PFSK-1 (cell line): ENCODE results near the gene CHAD.

Source experiments
- FOXP2 ChIP-seq: optimal IDR thresholded peaks from 2 replicates; pipeline ENCODE3; 2011; ENCODE audit warnings: borderline replicate concordance, control low read depth, inconsistent platforms; ENCODE audit not compliant: insufficient read depth; ENCODE audit errors: extremely low read length, extremely low read depth
- POLR2AphosphoS5 ChIP-seq: IDR thresholded peaks from 2 replicates; pipeline ENCODE4 v1.6.1; 2012; ENCODE audit warnings: low read depth, mild to moderate bottlenecking, control low read depth, low read length, moderate library complexity
- REST ChIP-seq, 2 experiments: IDR thresholded peaks; 2 replicates each; pipeline versions ENCODE4 v1.6.1 to v1.8.0; 2011 to 2012; ENCODE audit warnings: low read depth in 2 of 2, low read length in 2 of 2, control low read depth in 1 of 2, inconsistent platforms in 1 of 2, mild to moderate bottlenecking in 1 of 2, moderate library complexity in 1 of 2; ENCODE audit not compliant: insufficient read depth in 1 of 2
- SIN3A ChIP-seq: IDR thresholded peaks from 2 replicates; pipeline ENCODE4 v1.6.1; 2012; ENCODE audit warnings: mild to moderate bottlenecking, low read length, moderate library complexity, borderline replicate concordance; ENCODE audit not compliant: insufficient read depth
- TAF1 ChIP-seq: IDR thresholded peaks from 2 replicates; pipeline ENCODE4 v1.6.1; 2012; ENCODE audit warnings: low read length, control low read depth, borderline replicate concordance; ENCODE audit not compliant: insufficient read depth

The CHAD gene

GRCh38 chr17:50422738-50423137 is 45.9 kb downstream of the CHAD start:
- no peak for TF ChIP-seq FOXP2
- no peak for TF ChIP-seq REST (IDR thresholded peaks at IDR 0.05; ENCODE audit: insufficient read depth in 1 of 2, low read depth in 2 of 2, low read length in 2 of 2)
- no peak for TF ChIP-seq SIN3A
- TF ChIP-seq TAF1 = no peak
- TF ChIP-seq POLR2AphosphoS5 = no peak

DNA sequence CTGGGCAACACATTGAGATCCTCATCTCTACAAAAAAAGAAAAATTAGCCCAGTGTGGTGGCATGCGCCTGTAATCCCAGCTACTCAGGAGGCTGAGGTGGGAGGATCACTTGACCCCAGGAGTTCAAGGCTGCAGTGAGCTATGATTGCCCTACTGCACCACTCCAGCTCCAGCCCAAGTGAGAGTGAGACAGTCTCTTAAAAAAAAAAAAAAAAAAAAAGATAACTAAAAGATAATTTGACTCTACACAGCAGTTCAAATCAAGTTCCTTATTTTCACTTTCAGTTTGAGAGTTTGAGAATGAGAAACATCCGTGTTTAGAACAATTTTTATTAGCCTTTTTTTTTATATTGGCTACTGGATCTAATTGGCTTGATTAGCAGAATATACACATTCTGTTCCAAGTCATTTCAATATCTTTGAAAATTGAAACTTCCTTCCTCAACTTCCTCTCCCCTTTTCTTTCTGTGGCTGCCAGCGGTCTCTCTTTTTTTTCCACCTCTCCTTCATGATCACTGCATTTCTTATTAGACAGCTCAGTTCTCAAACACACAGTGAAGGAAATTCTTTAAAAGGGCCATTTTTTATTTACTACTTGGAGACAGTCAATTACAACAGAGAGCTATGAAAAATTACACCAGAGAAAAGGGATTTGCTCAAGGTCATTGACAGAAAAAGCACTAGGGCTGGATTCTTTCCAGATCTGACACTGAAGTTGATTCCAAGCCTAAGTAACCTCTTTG is 47.2 kb downstream of the CHAD start:
- TF ChIP-seq REST (IDR thresholded peaks at IDR 0.05; ENCODE audit: insufficient read depth in 1 of 2, low read depth in 2 of 2, low read length in 2 of 2) (no peak), SIN3A (no peak), POLR2AphosphoS5 (no peak), TAF1 (no peak), FOXP2 (no peak)

DNA sequence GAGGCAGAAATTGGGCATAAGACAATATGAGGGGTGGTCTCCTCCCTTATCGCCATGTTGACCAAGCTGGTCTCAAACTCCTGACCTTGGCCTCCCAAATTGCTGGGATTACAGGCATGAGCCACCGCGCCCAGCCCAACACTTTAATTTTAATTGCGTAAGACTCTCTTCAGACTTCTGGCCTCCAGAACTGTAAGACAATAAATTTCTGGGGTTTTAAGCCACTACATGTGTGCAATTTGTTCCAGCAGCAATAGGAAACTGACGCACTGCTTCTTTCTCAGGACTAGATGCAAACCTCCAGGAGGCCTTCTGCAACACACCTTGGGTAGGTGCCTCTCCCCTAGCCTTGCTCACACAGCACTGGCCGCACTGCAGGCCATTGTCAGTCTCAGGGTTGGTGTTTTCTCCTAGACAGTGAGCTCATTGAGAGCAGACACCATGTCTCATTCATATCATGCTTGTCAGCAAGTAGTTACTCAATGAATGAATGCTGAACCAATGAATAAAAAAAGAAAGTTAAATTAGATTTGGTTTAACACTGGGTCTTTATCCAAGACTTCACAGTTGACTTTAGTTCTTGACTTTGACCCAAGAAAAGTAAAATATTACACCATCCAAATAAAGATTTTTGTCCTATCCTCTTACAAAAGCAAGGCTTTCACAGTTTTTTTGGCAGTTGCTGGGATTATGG is 48.1 kb downstream of the CHAD start:
- TF ChIP-seq FOXP2 = no peak
- TF ChIP-seq TAF1 = no peak
- no peak for TF ChIP-seq POLR2AphosphoS5
- no peak for TF ChIP-seq REST (IDR thresholded peaks at IDR 0.05; ENCODE audit: insufficient read depth in 1 of 2, low read depth in 2 of 2, low read length in 2 of 2)
- no peak for TF ChIP-seq SIN3A

GRCh38 chr17:50414808-50415207 is 53.9 kb downstream of the CHAD start:
- TF ChIP-seq SIN3A (no peak), POLR2AphosphoS5 (no peak), TAF1 (no peak), FOXP2 (no peak), REST (IDR thresholded peaks at IDR 0.05; ENCODE audit: insufficient read depth in 1 of 2, low read depth in 2 of 2, low read length in 2 of 2) (no peak)
